Activated CD8-positive, alpha-beta memory T cell treated with anti-CD3 and anti-CD28 coated beads, Interleukin-2, amount 50 U/mL, for 4 hours (primary cell): ENCODE data around the gene TMEM35B.
"Not testable (repeated sequence)": the region's sequence is repeated elsewhere in the genome, so short reads cannot be mapped to it uniquely, and the experiment has no call there.

ENCODE experiments used
- DNase-seq: peaks from one replicate; pipeline ENCODE4 v3.0.0-alpha.2; 2020

The TMEM35B gene

DNA sequence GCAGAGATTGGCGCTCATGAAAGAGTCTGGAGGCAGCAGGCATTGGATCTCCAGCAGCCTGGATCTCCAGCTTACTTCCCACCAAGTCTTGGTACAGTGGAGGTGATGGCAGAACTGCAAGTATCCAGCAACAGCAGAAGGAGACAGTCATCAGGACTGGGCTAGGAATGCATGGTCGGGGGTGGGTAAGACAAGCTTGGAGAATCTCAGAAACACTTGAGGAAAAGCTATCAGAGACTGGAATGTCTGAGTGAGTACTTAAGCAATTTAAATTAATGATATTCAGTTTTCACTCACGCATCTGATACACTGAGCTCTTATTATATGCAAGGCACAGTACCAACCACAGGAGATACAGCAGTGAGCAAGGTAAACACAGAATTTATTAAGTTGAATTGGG, 9.8 kb downstream of the TMEM35B start:
- no peak for DNase-seq

DNA sequence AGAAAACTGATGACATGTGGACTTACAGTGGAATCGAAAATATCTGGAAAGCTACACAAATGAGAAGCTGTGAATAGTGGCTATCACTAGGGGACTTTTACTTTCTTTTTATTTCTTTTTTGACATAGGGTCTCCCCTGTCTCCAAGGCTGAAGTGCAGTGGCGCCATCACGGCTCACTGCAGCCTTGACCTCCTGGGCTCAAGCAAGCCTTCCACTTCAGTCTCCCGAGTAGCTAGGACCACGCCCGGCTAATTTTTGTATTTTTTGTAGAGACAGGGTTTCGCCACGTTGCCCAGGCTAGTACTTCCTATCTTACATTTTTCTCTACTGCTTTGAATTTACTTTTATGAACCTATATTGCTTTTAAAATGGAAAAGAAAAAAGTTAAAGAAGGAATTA, 10.5 kb downstream of the TMEM35B start:
- no peak for DNase-seq

DNA sequence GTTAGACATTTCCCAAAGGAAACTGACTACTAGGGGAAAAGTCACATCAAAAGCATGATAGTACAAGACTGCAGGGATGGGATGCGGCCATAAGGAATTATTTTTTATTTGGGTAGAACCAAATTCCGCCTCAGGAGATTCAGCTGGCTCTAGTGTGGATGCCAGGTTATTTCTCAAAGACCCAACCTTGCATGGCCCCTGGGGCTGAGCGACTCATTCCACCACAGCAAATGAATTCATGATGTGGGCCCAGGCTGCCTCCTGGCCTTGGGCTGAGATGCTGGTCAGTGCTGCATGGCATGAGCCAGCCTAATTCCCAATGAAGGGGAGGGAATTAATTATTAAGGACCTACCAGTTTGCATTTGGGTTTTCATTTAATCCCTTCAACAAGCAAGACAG, 11.8 kb downstream of the TMEM35B start:
- no peak for DNase-seq

DNA sequence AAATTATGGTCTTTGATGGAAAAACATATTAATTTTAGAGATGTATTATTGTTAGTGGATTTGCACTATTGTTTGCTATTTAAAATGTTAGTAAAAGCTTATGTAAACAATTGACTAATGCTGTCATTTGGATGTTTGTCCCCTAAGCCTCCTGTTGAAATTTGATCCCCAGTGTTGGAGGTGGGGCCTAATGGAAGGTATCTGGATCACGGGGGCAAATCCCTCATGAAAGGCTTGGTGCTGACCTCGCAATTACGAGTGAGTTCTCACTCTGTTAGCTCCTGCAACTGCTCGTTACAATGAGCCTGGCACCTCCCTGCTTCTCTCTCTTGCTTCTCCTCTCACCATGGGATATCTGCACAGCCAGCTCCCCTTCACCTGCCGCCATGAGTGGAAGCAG, 14.3 kb downstream of the TMEM35B start:
- DNase-seq, result no peak

DNA sequence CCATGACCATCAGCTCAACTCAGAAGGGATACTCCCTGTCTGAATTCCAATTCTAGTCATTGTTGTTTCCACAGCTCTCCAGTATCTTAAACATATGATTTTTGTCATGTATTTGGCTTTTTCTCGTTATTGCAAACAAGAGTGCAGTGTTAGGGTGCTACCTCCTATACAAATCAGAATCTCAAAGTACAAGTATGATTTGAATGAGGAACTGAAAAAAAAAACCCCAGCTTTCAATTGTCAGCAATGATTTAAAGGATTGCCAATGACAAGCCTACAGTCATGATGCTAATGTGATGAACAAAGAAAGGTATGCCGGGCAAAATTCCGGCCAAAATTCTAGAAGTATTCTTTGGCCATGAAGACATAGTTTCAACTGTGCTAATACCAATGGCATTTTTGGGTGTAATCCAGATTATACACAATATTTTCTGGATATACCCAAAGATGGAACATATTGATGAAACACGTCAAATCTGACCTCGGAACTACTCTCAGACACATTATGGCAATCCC, 14.9 kb downstream of the TMEM35B start:
- DNase-seq, result no peak

DNA sequence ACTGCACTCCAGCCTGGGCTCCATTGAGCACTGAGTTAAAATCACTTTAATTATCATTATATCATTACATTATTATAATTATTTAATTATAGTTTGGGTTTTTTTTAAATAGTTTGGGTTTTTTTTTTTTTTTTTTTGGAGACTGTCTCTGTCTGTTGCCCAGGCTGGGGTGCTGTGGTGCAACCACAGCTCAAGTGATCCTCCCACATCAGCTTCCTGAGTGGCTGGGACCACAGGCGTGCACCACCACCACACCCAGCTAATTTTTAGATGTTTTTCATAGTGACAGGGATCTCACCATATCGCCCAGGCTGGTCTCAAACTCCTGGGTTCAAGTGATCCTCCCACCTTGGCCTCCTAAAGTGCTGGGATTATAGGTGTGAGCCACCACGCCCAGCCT, 16.9 kb downstream of the TMEM35B start:
- DNase-seq, result not testable (repeated sequence)

DNA sequence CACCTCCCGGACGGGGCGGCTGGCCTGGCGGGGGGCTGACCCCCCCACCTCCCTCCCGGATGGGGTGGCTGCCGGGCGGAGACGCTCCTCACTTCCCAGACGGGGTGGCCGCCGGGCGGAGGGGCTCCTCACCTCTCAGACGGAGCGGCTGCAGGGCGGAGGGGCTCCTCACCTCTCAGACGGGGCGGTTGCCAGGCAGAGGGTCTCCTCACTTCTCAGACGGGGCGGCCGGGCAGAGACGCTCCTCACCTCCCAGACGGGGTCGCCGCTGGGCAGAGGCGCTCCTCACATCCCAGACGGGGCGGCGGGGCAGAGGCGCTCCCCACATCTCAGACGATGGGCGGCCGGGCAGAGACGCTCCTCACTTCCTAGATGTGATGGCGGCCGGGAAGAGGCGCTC, 17.5 kb downstream of the TMEM35B start:
- not testable (repeated sequence) for DNase-seq

DNA sequence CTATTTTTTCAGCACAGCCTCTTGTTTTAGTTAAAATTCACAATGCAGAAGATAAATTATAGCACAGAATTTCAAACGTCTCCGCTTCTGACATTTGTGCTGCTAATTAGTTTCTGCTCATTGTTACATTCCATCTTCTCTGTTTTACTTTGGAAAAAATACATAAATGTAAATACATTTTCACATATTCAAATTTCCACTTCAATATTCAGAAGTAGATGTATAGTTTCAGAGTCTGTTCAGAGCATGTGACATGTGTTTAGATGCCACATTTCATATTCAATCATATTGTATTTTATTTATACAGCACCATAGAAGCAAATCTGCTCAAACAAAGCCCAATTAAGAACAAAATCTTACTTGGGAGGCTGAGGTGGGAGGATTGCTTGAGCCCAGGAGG, 19.6 kb downstream of the TMEM35B start:
- DNase-seq, result no peak

DNA sequence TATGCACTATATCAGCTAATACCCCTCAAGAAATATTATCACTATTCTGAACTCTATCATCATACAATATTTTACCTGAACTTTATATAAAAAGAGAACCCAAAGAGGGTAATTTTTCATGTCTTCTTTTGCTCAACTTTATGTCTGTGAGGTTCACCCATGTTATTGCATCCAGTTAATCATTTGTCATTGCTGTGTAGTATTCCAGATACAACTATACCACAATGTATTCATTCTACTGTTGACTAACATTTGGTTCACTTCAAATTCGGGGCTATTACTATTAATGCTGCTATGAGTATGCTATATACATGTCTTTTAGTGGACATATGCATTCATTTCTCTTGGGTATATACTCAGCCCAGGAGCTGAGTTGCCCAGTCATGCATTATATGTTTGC, 34.7 kb downstream of the TMEM35B start:
- DNase-seq, result no peak

DNA sequence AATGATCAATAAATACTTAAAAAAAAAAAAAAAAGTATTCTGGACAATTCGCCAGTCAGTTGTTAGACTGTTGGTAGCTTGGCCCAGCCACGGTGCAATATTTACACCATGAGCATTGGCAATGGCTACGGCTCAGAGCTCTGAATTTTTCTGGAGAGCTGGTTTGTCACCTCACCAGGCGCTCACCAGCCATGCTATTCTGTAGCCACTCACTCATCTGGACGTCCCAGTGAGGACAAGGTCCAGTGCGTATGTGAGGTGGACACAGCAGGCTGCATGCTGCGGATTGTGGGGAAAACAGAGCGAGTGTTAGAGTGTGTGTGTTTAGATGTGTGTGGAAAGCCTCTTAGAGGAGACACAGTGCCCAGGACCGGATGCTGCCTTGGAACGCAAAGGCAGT, 36.4 kb downstream of the TMEM35B start:
- DNase-seq, result not testable (repeated sequence)

DNA sequence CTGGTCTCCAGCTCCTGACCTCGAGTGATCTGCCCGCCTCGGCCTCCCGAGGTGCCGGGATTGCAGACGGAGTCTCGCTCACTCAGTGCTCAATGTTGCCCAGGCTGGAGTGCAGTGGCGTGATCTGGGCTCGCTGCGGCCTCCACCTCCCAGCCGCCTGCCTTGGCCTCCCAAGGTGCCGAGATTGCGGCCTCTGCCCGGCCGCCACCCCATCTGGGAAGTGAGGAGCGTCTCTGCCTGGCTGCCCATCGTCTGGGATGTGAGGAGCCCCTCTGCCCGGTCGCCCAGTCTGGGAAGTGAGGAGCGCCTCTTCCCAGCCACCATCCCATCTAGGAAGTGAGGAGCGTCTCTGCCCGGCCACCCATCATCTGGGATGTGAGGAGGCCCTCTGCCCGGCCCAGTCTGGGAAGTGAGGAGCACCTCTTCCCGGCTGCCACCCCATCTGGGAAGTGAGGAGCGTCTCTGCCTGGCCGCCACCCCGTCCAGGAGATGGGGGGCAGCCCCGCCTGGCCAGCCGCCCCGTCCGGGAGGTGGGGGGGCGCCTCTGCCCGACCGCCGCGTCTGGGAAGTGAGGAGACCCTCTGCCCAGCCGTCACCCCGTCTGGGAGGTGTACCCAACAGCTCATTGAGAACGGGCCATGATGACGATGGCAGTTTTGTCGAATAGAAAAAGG, 37.4 kb downstream of the TMEM35B start:
- not testable (repeated sequence) for DNase-seq

DNA sequence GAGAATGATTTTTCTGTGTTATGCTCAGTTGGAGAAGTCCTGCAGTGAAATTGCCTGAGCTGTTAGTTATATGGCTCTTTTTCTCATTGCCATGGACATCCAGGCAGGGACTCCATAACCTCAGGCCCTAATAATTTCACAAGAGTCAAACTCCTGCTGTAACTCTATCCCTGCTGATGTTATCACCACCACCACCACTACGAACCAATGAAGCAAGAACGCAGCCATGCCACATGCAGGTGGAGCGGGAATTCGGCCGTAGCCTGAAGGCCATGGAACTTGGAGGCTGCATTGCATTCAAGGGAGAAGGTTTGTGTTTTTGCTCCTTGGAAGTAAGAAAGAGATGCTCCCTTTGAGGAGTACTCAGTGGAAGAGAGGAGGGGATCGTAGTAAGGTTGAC, 38.9 kb downstream of the TMEM35B start:
- no peak for DNase-seq

DNA sequence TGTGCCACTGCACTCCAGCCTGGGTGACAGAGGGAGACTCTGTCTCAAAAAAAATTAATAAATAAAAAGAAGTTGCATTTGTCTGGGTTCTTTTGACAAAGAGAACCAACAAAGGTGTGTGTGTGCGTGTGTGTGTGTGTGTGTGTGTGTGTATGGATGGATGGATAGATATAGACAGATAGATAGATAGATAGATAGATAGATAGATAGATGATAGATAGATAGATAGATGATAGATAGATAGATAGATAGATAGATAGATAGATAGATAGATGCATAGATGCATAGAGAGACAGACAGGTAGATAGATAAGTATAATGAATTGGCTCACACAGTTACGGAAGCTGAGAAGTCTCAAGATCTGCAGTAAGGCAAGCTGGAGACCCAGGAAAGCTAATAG, 43.3 kb downstream of the TMEM35B start:
- DNase-seq, result not testable (repeated sequence)
